GM12878 (cell line): ENCODE measurements around the gene STPG4. TPM values are rescaled to one million over a fixed set of nuclear protein-coding genes. Genes with fewer than 3 reads are reported as not detected.

ENCODE experiments used
- ATAC-seq: fragments of 200-7000 bp; cut with Tn5 transposase; 3 replicates; pipeline ENCODE4 v1.9.1; 2020; ENCODE audit warnings: mild to moderate bottlenecking, moderate library complexity
- BruUV-seq: library from RNA; stranded (reverse); fragments of 400-500 nt; replicated peaks from 2 replicates; lab custom pipeline; 2021; lab: Mats Ljungman, UMichigan
- CTCF ChIA-PET: fragments of 300-600 bp; sonication (Branson Sonifier 250); formaldehyde crosslinking; extraction: SDS; loops from one replicate; lab custom pipeline; 2021; ENCODE audit warnings: inconsistent platforms; lab: Yijun Ruan, JAX
- POLR2A ChIA-PET: fragments of 350-600 bp; formaldehyde crosslinking; extraction: SDS; loops from one replicate; lab custom pipeline; 2021; ENCODE audit warnings: inconsistent platforms; lab: Charles Lee
- RAD21 ChIA-PET: fragments of 300-600 bp; sonication (Branson Sonifier 250); formaldehyde crosslinking; loops from one replicate; lab custom pipeline; 2023; ENCODE audit warnings: antibody characterized with exemption; ENCODE audit not compliant: unreplicated experiment; lab: Charles Lee
- SMC1A ChIA-PET: fragments of 300-600 bp; sonication (Branson Sonifier 250); formaldehyde crosslinking; loops from one replicate; lab custom pipeline; 2023; ENCODE audit not compliant: unreplicated experiment, uncharacterized antibody; lab: Charles Lee
- DNase-seq: peaks from one replicate; pipeline ENCODE4 v3.0.0-alpha.2; 2011; ENCODE audit warnings: low read depth, low spot score
- FAIRE-seq: peaks from 3 replicates; lab custom pipeline; 2011; peaks lifted over from hg19 to GRCh38; lab: Jason Lieb, UNC
- H2AFZ ChIP-seq: 2 replicates; pipeline ENCODE4 v1.6.0; 2011; ENCODE audit warnings: low read depth, low read length, control low read depth; ENCODE audit not compliant: control insufficient read depth
- H3K27ac ChIP-seq: 2 replicates; pipeline ENCODE4 v1.5.1; 2011; ENCODE audit warnings: control low read depth; ENCODE audit not compliant: control insufficient read depth, insufficient read depth
- H3K27me3 ChIP-seq, 2 experiments: replicated peaks in 1 of 2; 2 replicates each; pipeline versions ENCODE4 v1.6.0 to v1.6.1; 2011; ENCODE audit warnings: low read length in 1 of 2; ENCODE audit not compliant: control insufficient read depth in 2 of 2, insufficient read depth in 2 of 2
- H3K36me3 ChIP-seq, 2 experiments: 2 replicates each; pipeline ENCODE4 v1.5.1; 2011; ENCODE audit warnings: low read length in 1 of 2; ENCODE audit not compliant: control insufficient read depth in 2 of 2, insufficient read depth in 2 of 2
- H3K4me1 ChIP-seq: 2 replicates; pipeline ENCODE4 v1.6.1; 2011; ENCODE audit warnings: mild to moderate bottlenecking, low read length, moderate library complexity, mixed read lengths; ENCODE audit not compliant: control insufficient read depth, insufficient read depth
- H3K4me2 ChIP-seq: 2 replicates; pipeline ENCODE4 v1.6.0; 2011; ENCODE audit warnings: control low read depth; ENCODE audit not compliant: control insufficient read depth, insufficient read depth
- H3K4me3 ChIP-seq: fragments of 200-600 bp; sonication (generic); 2 replicates; pipeline ENCODE4 v1.5.1; 2016
- H3K79me2 ChIP-seq: 2 replicates; pipeline ENCODE4 v1.6.0; 2011; ENCODE audit warnings: low read length; ENCODE audit not compliant: control insufficient read depth, insufficient read depth
- H3K9ac ChIP-seq: 2 replicates; pipeline ENCODE4 v1.8.0; 2011; ENCODE audit warnings: low read length, control low read depth, mixed read lengths; ENCODE audit not compliant: control insufficient read depth, insufficient read depth
- H3K9me3 ChIP-seq: replicated peaks from 3 replicates; pipeline ENCODE4 v1.5.1; 2011; ENCODE audit warnings: mild to moderate bottlenecking, low read length; ENCODE audit not compliant: control insufficient read depth, insufficient read depth
- H4K20me1 ChIP-seq: 2 replicates; pipeline ENCODE4 v1.6.0; 2011; ENCODE audit not compliant: control insufficient read depth, insufficient read depth
- BCLAF1 ChIP-seq: fragments of 450-650 bp; IDR thresholded peaks from 2 replicates; pipeline ENCODE4 v1.6.1; 2017; ENCODE audit warnings: antibody characterized with exemption, mild to moderate bottlenecking, moderate library complexity
- CTCF ChIP-seq, 3 experiments: IDR thresholded peaks in 2 of 3; conservative IDR thresholded peaks in 1 of 3; 2 replicates each; pipeline ENCODE4 v1.5.1; 2011; ENCODE audit warnings: low read depth in 3 of 3, low read length in 3 of 3, mild to moderate bottlenecking in 3 of 3, control low read depth in 2 of 3, moderate library complexity in 2 of 3, inconsistent platforms in 1 of 3, mixed read lengths in 1 of 3; ENCODE audit not compliant: control insufficient read depth in 2 of 3, insufficient read depth in 1 of 3; ENCODE audit errors: extremely low read depth in 1 of 3
- E4F1 ChIP-seq: fragments of 450-650 bp; IDR thresholded peaks from 2 replicates; pipeline ENCODE4 v1.6.1; 2018; ENCODE audit warnings: borderline replicate concordance, mild to moderate bottlenecking; ENCODE audit not compliant: partially characterized antibody
- HDAC2 ChIP-seq: fragments of 200-600 bp; sonication (generic); IDR thresholded peaks from 2 replicates; pipeline ENCODE4 v1.6.1; 2017
- NRF1 ChIP-seq: conservative IDR thresholded peaks from 2 replicates; pipeline ENCODE4 v1.6.1; 2011; ENCODE audit warnings: mild to moderate bottlenecking, low read depth, low read length, improper control_type of control experiment
- POU2F2 ChIP-seq: IDR thresholded peaks from 3 replicates; pipeline ENCODE4 v1.6.1; 2011; ENCODE audit warnings: low read depth, mild to moderate bottlenecking, low read length, borderline replicate concordance
- SMAD1 ChIP-seq: fragments of 450-650 bp; IDR thresholded peaks from 2 replicates; pipeline ENCODE4 v1.6.1; 2018; ENCODE audit warnings: mild to moderate bottlenecking, low read depth; ENCODE audit not compliant: partially characterized antibody
- SPI1 ChIP-seq: IDR thresholded peaks from 2 replicates; pipeline ENCODE4 v1.6.1; 2011; ENCODE audit warnings: low read depth, mild to moderate bottlenecking, low read length, moderate library complexity, borderline replicate concordance; ENCODE audit not compliant: insufficient read depth
- STAT1 ChIP-seq: fragments of 450-650 bp; conservative IDR thresholded peaks from 2 replicates; pipeline ENCODE4 v1.6.1; 2014; ENCODE audit warnings: antibody characterized with exemption, mild to moderate bottlenecking
- TARDBP ChIP-seq: IDR thresholded peaks from 2 replicates; pipeline ENCODE4 v1.6.1; 2016; ENCODE audit warnings: borderline replicate concordance
- TBL1XR1 ChIP-seq: IDR thresholded peaks from 2 replicates; pipeline ENCODE4 v1.6.1; 2012; ENCODE audit warnings: low read depth, low read length, improper control_type of control experiment
- ZBTB11 ChIP-seq: fragments of 450-650 bp; formaldehyde crosslinking; IDR thresholded peaks from 2 replicates; pipeline ENCODE4 v1.5.0; 2022; ENCODE audit warnings: mild to moderate bottlenecking, missing genetic modification characterization
- WGBS: methylation state at CpG from one replicate; pipeline ENCODE4 v1.1.6; 2016; ENCODE audit warnings: low lambda C conversion rate; ENCODE audit not compliant: insufficient replicate concordance, insufficient coverage; ENCODE audit errors: missing lambda C conversion rate; 5-methylcytosine and 5-hydroxymethylcytosine counted together
- in situ Hi-C: fragments of 300-500 bp; cut with MboI; formaldehyde crosslinking; loops from 9 replicates; pipeline ENCODE4 v1.14.3; 2018; ENCODE audit warnings: mixed read lengths
- intact Hi-C: fragments of 100-400 bp; cut with micrococcal nuclease; formaldehyde crosslinking; loops from one replicate; pipeline ENCODE4 v1.14.2; 2022; ENCODE audit not compliant: unreplicated experiment
- polyA plus RNA-seq, 11 experiments: library from polyadenylated mRNA; depleted of rRNA in 4 of 11; unstranded in 6 of 11; stranded (reverse) in 5 of 11; fragments of >200 nt; fragmentation: Nextera tagmentation in 4 of 11; fragmentation: Illumina TruSeq in 1 of 11; extraction: Ambion mirVana in 4 of 11; extraction: Trizol in 1 of 11; gene quantifications; 1 replicate in 1 of 11; 2 replicates in 10 of 11; pipeline versions ENCODE4 v1.2.1 to v1.2.3, GENCODE V29; 2011 to 2016; ENCODE audit warnings: inconsistent platforms in 2 of 11, missing spikeins in 2 of 11, low read depth in 1 of 11
- total RNA-seq, 4 experiments: library from RNA; depleted of rRNA in 3 of 4; stranded (reverse); fragments of >200 nt in 3 of 4; fragmentation: Illumina TruSeq in 1 of 4; extraction: Trizol in 1 of 4; gene quantifications; 2 replicates each; pipeline versions ENCODE4 v1.2.1 to v1.2.3, GENCODE V29; 2013 to 2021

The STPG4 gene
- total and polyA plus RNA-seq, 10 of the 15 experiments (the other 5 are each of a cell fraction or from before 2014, with no cell fraction given), result 0.10 to 0.29 (median 0.19) TPM; not detected in 3

- RAD21 ChIA-PET, result interaction anchor here (0.9 kb wide), 1 partner anchor 8 kb away, joined by 3 read pairs; no protein-coding TSS in a partner anchor
- POLR2A ChIA-PET, result no interaction called here
- no peak overlapping the region for H3K4me3 ChIP-seq
- TF ChIP-seq CTCF (IDR thresholded peaks at IDR 0.05 in 2 of 3, conservative IDR thresholded peaks at IDR 0.05 in 1 of 3; ENCODE audit: control insufficient read depth in 2 of 3, extremely low read depth in 1 of 3, insufficient read depth in 1 of 3, low read depth in 3 of 3, low read length in 3 of 3) (no peak), SPI1 (no peak), HDAC2 (no peak), BCLAF1 (no peak), ZBTB11 (CRISPR knock-in tag) (no peak), TBL1XR1 (no peak), STAT1 (no peak), E4F1 (no peak), TARDBP (no peak), POU2F2 (no peak), SMAD1 (no peak), NRF1 (no peak)
Measured at GRCh38 chr2:47112665-47113435, 42.3 kb downstream of the STPG4 start.

More at GRCh38 chr2:47112665-47113435, 42.3 kb downstream of the STPG4 start:
- BruUV-seq, result no TSS peak
- no peak overlapping the region for H2AFZ ChIP-seq
- no peak for DNase-seq
- SMC1A ChIA-PET, result no interaction called here
- WGBS, result 50% methylated on average over 4 of the region's 5 CpGs
- no peaks in the 10 kb centered on the region for H3K36me3 ChIP-seq
- H3K79me2 ChIP-seq, result no peaks in the 10 kb centered on the region
- no peaks in the 10 kb centered on the region for H3K9me3 ChIP-seq
- H4K20me1 ChIP-seq, result no peaks in the 10 kb centered on the region
- in situ Hi-C loops, result no loop called here
- H3K4me2 ChIP-seq, result no peak overlapping the region
- CTCF ChIA-PET, result no interaction called here
- no peaks in the 10 kb centered on the region for H3K4me1 ChIP-seq
- ATAC-seq, result no peak
- no peaks in the 10 kb centered on the region for H3K27me3 ChIP-seq
- H3K27ac ChIP-seq, result no peak overlapping the region
- FAIRE-seq, result no peak
- H3K9ac ChIP-seq, result no peak overlapping the region
- intact Hi-C loops, result no loop called here
